Upper lobe of right lung (tissue), 1 donor: ENCODE data around the gene CNIH3. TPM values are rescaled to one million over a fixed set of nuclear protein-coding genes. Genes with fewer than 3 reads are reported as not detected.

Source experiments
- ATAC-seq: fragments of 200-7000 bp; cut with Tn5 transposase; one replicate; pipeline ENCODE4 v1.9.1; 2020; ENCODE audit warnings: mild to moderate bottlenecking, moderate library complexity
- DNase-seq: peaks from one replicate; pipeline ENCODE4 v3.0.0-alpha.2; 2020
- H3K27ac ChIP-seq: fragments of 200-600 bp; one replicate; pipeline ENCODE4 v1.8.0; 2022
- H3K27me3 ChIP-seq: fragments of 200-600 bp; one replicate; pipeline ENCODE4 v1.8.0; 2022; ENCODE audit warnings: mild to moderate bottlenecking
- H3K36me3 ChIP-seq: fragments of 200-600 bp; one replicate; pipeline ENCODE4 v1.8.0; 2022
- H3K4me1 ChIP-seq: fragments of 200-600 bp; one replicate; pipeline ENCODE4 v1.8.0; 2022
- H3K4me3 ChIP-seq: fragments of 200-600 bp; one replicate; pipeline ENCODE4 v1.8.0; 2022; ENCODE audit warnings: mild to moderate bottlenecking
- H3K9me3 ChIP-seq: fragments of 200-600 bp; one replicate; pipeline ENCODE4 v1.8.0; 2022
- CTCF ChIP-seq: fragments of 200-600 bp; IDR thresholded peaks from one replicate; pipeline ENCODE4 v1.8.0; 2022; ENCODE audit warnings: antibody characterized with exemption
- intact Hi-C: fragments of 100-400 bp; cut with DNase I; formaldehyde crosslinking; loops from one replicate; pipeline ENCODE4 v1.11.0; 2022
- total RNA-seq: library from RNA; stranded (reverse); fragmentation: NEBNext Ultra II Directional; extraction: Animal tissue kit (Norgen Biotek cat#: 25700); gene quantifications from one replicate; pipeline ENCODE4 v1.2.1, GENCODE V29; 2021
- donor health status: DM: no; HTN: yes; CAD: no; lungs with severe emphysema.

Gene CNIH3
- total RNA-seq, 1 donor from 2014 or later = 4.8 TPM

GRCh38 chr1:224781800-224782199 is 165.7 kb downstream of the CNIH3 start:
- DNase-seq = no peak
- H3K36me3 ChIP-seq = no peaks in the 10 kb centered on the region
- no peak overlapping the region for H3K27ac ChIP-seq
- no peak for TF ChIP-seq CTCF
- H3K9me3 ChIP-seq = no peaks in the 10 kb centered on the region
- H3K27me3 ChIP-seq = no peaks in the 10 kb centered on the region
- no peaks in the 10 kb centered on the region for H3K4me1 ChIP-seq
- intact Hi-C loops = no loop called here
- no peak overlapping the region for H3K4me3 ChIP-seq
- ATAC-seq = no peak

- H3K4me1 ChIP-seq = no peaks in the 10 kb centered on the region
- H3K27ac ChIP-seq = no peak overlapping the region
- no peak overlapping the region for H3K4me3 ChIP-seq
- no peaks in the 10 kb centered on the region for H3K27me3 ChIP-seq
- DNase-seq (no peak), ATAC-seq (no peak)
- H3K36me3 ChIP-seq = no peaks in the 10 kb centered on the region
- intact Hi-C loops = no loop called here
- TF ChIP-seq CTCF = no peak
- H3K9me3 ChIP-seq = no peaks in the 10 kb centered on the region
Observed at GRCh38 chr1:224782281-224783000, 166.3 kb downstream of the CNIH3 start.

- Histone ChIP-seq H3K27me3 (no peaks in the 10 kb centered on the region), H3K36me3 (no peaks in the 10 kb centered on the region), H3K27ac (no peak overlapping the region), H3K4me3 (no peak overlapping the region), H3K9me3 (no peaks in the 10 kb centered on the region), H3K4me1 (no peaks in the 10 kb centered on the region)
- DNase-seq (no peak), ATAC-seq (no peak)
- intact Hi-C loops = no loop called here
- TF ChIP-seq CTCF = no peak
Observed at GRCh38 chr1:224783006-224783651, 167.0 kb downstream of the CNIH3 start.

- ATAC-seq = no peak
Observed at GRCh38 chr1:224784265-224785039, 168.3 kb downstream of the CNIH3 start.

GRCh38 chr1:224785040-224785328 is 168.9 kb downstream of the CNIH3 start:
- Histone ChIP-seq H3K4me3 (no peak overlapping the region), H3K27ac (no peak overlapping the region), H3K36me3 (no peaks in the 10 kb centered on the region), H3K4me1 (no peaks in the 10 kb centered on the region), H3K9me3 (no peaks in the 10 kb centered on the region), H3K27me3 (no peaks in the 10 kb centered on the region)
- intact Hi-C loops = no loop called here
- TF ChIP-seq CTCF = no peak
- ATAC-seq = no peak
- no peak for DNase-seq

More at GRCh38 chr1:224784265-224785039, 168.3 kb downstream of the CNIH3 start:
- Histone ChIP-seq H3K4me1 (no peaks in the 10 kb centered on the region), H3K9me3 (no peaks in the 10 kb centered on the region), H3K27ac (no peak overlapping the region), H3K36me3 (no peaks in the 10 kb centered on the region), H3K4me3 (no peak overlapping the region), H3K27me3 (no peaks in the 10 kb centered on the region)
- no peak for TF ChIP-seq CTCF
- intact Hi-C loops = no loop called here
- DNase-seq = no peak
